WTC11 (cell line): Measurements from ENCODE around the gene BRMS1L. TPM values are rescaled to one million over a fixed set of nuclear protein-coding genes. Genes with fewer than 3 reads are reported as not detected.

ENCODE experiments used
- ATAC-seq: fragments of 200-7000 bp; cut with Tn5 transposase; 2 replicates; pipeline ENCODE4 v1.10.0; 2021; ENCODE audit warnings: mild to moderate bottlenecking, moderate library complexity
- CTCF ChIA-PET: fragments of 300-600 bp; sonication (Branson Sonifier 250); formaldehyde crosslinking; loops from one replicate; lab custom pipeline; 2021; ENCODE audit warnings: antibody characterized with exemption; lab: Charles Lee
- POLR2A ChIA-PET: fragments of 350-600 bp; sonication (Branson Sonifier 250); formaldehyde crosslinking; loops from one replicate; lab custom pipeline; 2021; ENCODE audit warnings: antibody characterized with exemption; lab: Charles Lee
- DNase-seq: peaks from one replicate; pipeline ENCODE4 v3.0.0; 2021; ENCODE audit warnings: low spot score
- H3K27ac Mint-ChIP-seq: 2 replicates; pipeline ENCODE4 v1.8.0; 2021; ENCODE audit warnings: mixed read lengths
- H3K27me3 Mint-ChIP-seq: 2 replicates; pipeline ENCODE4 v1.8.0; 2021; ENCODE audit warnings: low read depth, mild to moderate bottlenecking, moderate library complexity, mixed read lengths
- H3K36me3 Mint-ChIP-seq: 2 replicates; pipeline ENCODE4 v1.8.0; 2021; ENCODE audit warnings: mixed read lengths
- H3K4me1 Mint-ChIP-seq: 2 replicates; pipeline ENCODE4 v1.8.0; 2022; ENCODE audit warnings: mixed read lengths
- H3K4me3 Mint-ChIP-seq: 2 replicates; pipeline ENCODE4 v1.8.0; 2021; ENCODE audit warnings: mild to moderate bottlenecking, moderate library complexity, mixed read lengths
- H3K9me3 Mint-ChIP-seq: 2 replicates; pipeline ENCODE4 v1.8.0; 2021; ENCODE audit warnings: mixed read lengths
- ATF3 ChIP-seq: sonication (generic); formaldehyde crosslinking; conservative IDR thresholded peaks from 2 replicates; pipeline ENCODE4 v1.8.1; 2022; ENCODE audit warnings: mild to moderate bottlenecking, missing genetic modification reagents
- CTCF ChIP-seq: fragments of 200-600 bp; IDR thresholded peaks from 2 replicates; pipeline ENCODE4 v1.8.0; 2022; ENCODE audit warnings: antibody characterized with exemption
- ELF4 ChIP-seq: sonication (generic); formaldehyde crosslinking; IDR thresholded peaks from 2 replicates; pipeline ENCODE4 v1.8.1; 2022; ENCODE audit warnings: low read depth, mild to moderate bottlenecking, moderate library complexity, missing genetic modification reagents
- ESRRA ChIP-seq: sonication (generic); formaldehyde crosslinking; IDR thresholded peaks from 2 replicates; pipeline ENCODE4 v1.8.1; 2022; ENCODE audit warnings: mild to moderate bottlenecking, missing genetic modification reagents, borderline replicate concordance
- ETV6 ChIP-seq: sonication (generic); formaldehyde crosslinking; IDR thresholded peaks from 2 replicates; pipeline ENCODE4 v1.8.1; 2022; ENCODE audit warnings: mild to moderate bottlenecking, missing genetic modification reagents
- FOXP4 ChIP-seq: sonication (generic); formaldehyde crosslinking; IDR thresholded peaks from 2 replicates; pipeline ENCODE4 v1.8.0; 2022; ENCODE audit warnings: mild to moderate bottlenecking, missing genetic modification reagents
- GRHL2 ChIP-seq: fragments of 250-450 bp; sonication (Bioruptor Pico); IDR thresholded peaks from 2 replicates; pipeline ENCODE4 v1.8.0; 2022; ENCODE audit warnings: mild to moderate bottlenecking, moderate library complexity; ENCODE audit not compliant: insufficient replicate concordance, severe bottlenecking
- IRF1 ChIP-seq: sonication (generic); formaldehyde crosslinking; IDR thresholded peaks from 2 replicates; pipeline ENCODE4 v1.8.0; 2023; ENCODE audit warnings: missing genetic modification reagents
- IRF2 ChIP-seq: sonication (generic); formaldehyde crosslinking; IDR thresholded peaks from 2 replicates; pipeline ENCODE4 v1.8.0; 2022; ENCODE audit warnings: low read depth, missing genetic modification reagents, borderline replicate concordance
- KAT7 ChIP-seq: sonication (generic); formaldehyde crosslinking; IDR thresholded peaks from 2 replicates; pipeline ENCODE4 v1.8.1; 2023; ENCODE audit warnings: missing genetic modification reagents, mild to moderate bottlenecking, borderline replicate concordance
- NFATC4 ChIP-seq: fragments of 250-450 bp; sonication (Bioruptor Pico); IDR thresholded peaks from 2 replicates; pipeline ENCODE4 v1.9.0; 2021; ENCODE audit warnings: mild to moderate bottlenecking
- SMAD3 ChIP-seq: sonication (generic); formaldehyde crosslinking; IDR thresholded peaks from 2 replicates; pipeline ENCODE4 v1.8.0; 2022; ENCODE audit warnings: missing genetic modification reagents, mild to moderate bottlenecking, borderline replicate concordance
- TCF7 ChIP-seq: sonication (generic); formaldehyde crosslinking; IDR thresholded peaks from 2 replicates; pipeline ENCODE4 v1.8.0; 2022; ENCODE audit warnings: mild to moderate bottlenecking, low read depth, missing genetic modification reagents, moderate library complexity
- TEAD4 ChIP-seq: sonication (generic); formaldehyde crosslinking; IDR thresholded peaks from 2 replicates; pipeline ENCODE4 v1.8.0; 2022; ENCODE audit warnings: mild to moderate bottlenecking, missing genetic modification reagents
- TP53 ChIP-seq: sonication (generic); formaldehyde crosslinking; IDR thresholded peaks from 2 replicates; pipeline ENCODE4 v1.8.1; 2023; ENCODE audit warnings: mild to moderate bottlenecking, missing genetic modification reagents
- ZBTB43 ChIP-seq: sonication (generic); formaldehyde crosslinking; IDR thresholded peaks from 2 replicates; pipeline ENCODE4 v1.8.1; 2023; ENCODE audit warnings: mild to moderate bottlenecking, missing genetic modification reagents
- ZNF138 ChIP-seq: sonication (generic); formaldehyde crosslinking; conservative IDR thresholded peaks from 2 replicates; pipeline ENCODE4 v1.8.1; 2022; ENCODE audit warnings: mild to moderate bottlenecking, moderate library complexity, missing genetic modification reagents
- ZNF396 ChIP-seq: fragments of 250-450 bp; sonication (Bioruptor Pico); IDR thresholded peaks from 2 replicates; pipeline ENCODE4 v1.8.0; 2021; ENCODE audit warnings: mild to moderate bottlenecking, moderate library complexity, borderline replicate concordance
- ZNF425 ChIP-seq: fragments of 250-450 bp; sonication (Bioruptor Pico); conservative IDR thresholded peaks from 2 replicates; pipeline ENCODE4 v1.9.0; 2021; ENCODE audit warnings: mild to moderate bottlenecking
- total RNA-seq: library from RNA; stranded (reverse); gene quantifications from 3 replicates; pipeline ENCODE4 v1.2.3, GENCODE V29; 2021

BRMS1L gene
- total RNA-seq, 1 experiment from 2014 or later, result 12.1 TPM

GRCh38 chr14:35875296-35875695, 49.2 kb downstream of the BRMS1L start:
- H3K27ac Mint-ChIP-seq, result no peak overlapping the region
- ATAC-seq, result no peak
- no peaks in the 10 kb centered on the region for H3K27me3 Mint-ChIP-seq
- ChIA-PET POLR2A (no interaction called here), CTCF (no interaction called here)
- no peak for DNase-seq
- H3K9me3 Mint-ChIP-seq, result no peaks in the 10 kb centered on the region
- no peak overlapping the region for H3K4me3 Mint-ChIP-seq
- TF ChIP-seq TP53 (no peak), SMAD3 (no peak), IRF1 (CRISPR knock-in tag) (no peak), GRHL2 (CRISPR knock-in tag) (no peak), KAT7 (CRISPR knock-in tag) (no peak), FOXP4 (CRISPR knock-in tag) (no peak)
- H3K36me3 Mint-ChIP-seq, result no peaks in the 10 kb centered on the region
- H3K4me1 Mint-ChIP-seq, result no peaks in the 10 kb centered on the region

GRCh38 chr14:35877276-35877675, 51.1 kb downstream of the BRMS1L start:
- H3K27me3 Mint-ChIP-seq, result no peaks in the 10 kb centered on the region
- ChIA-PET POLR2A (no interaction called here), CTCF (interaction anchor here (1.6 kb wide), 1 partner anchor 193 kb away, joined by 4 read pairs; no protein-coding TSS in a partner anchor)
- ATAC-seq (no peak), DNase-seq (no peak)
- H3K4me1 Mint-ChIP-seq, result no peaks in the 10 kb centered on the region
- TF ChIP-seq NFATC4 (CRISPR knock-in tag), result no peak
- no peak for TF ChIP-seq CTCF
- H3K4me3 Mint-ChIP-seq, result no peak overlapping the region
- no peak overlapping the region for H3K27ac Mint-ChIP-seq
- H3K36me3 Mint-ChIP-seq, result no peaks in the 10 kb centered on the region
- no peaks in the 10 kb centered on the region for H3K9me3 Mint-ChIP-seq

- no peaks in the 10 kb centered on the region for H3K4me1 Mint-ChIP-seq
- ATAC-seq (no peak), DNase-seq (no peak)
- no peak overlapping the region for H3K4me3 Mint-ChIP-seq
- no peaks in the 10 kb centered on the region for H3K9me3 Mint-ChIP-seq
- no peaks in the 10 kb centered on the region for H3K27me3 Mint-ChIP-seq
- no peak overlapping the region for H3K27ac Mint-ChIP-seq
- H3K36me3 Mint-ChIP-seq, result no peaks in the 10 kb centered on the region
- ChIA-PET POLR2A (no interaction called here), CTCF (interaction anchor here (1.1 to 2.3 kb wide), 4 partner anchors 63 to 192 kb away, joined by 4 to 9 read pairs (median 6); no protein-coding TSS in a partner anchor)
- TF ChIP-seq SMAD3 (no peak), TEAD4 (no peak), ZNF138 (no peak), ZBTB43 (CRISPR knock-in tag) (no peak), ETV6 (CRISPR knock-in tag) (no peak), TCF7 (CRISPR knock-in tag) (no peak), ATF3 (CRISPR knock-in tag) (no peak), IRF1 (CRISPR knock-in tag) (no peak), ZNF425 (no peak), ESRRA (no peak), ZNF396 (CRISPR knock-in tag) (no peak), NFATC4 (CRISPR knock-in tag) (no peak), ELF4 (CRISPR knock-in tag) (no peak), IRF2 (no peak)
Observed at GRCh38 chr14:35878272-35879150, 52.4 kb downstream of the BRMS1L start.
